Prostate gland (tissue), 2 donors: ENCODE measurements around the gene RUNDC3A.

Experiments
- CTCF ChIP-seq, 4 experiments: fragments of 200-600 bp in 2 of 4; fragments of 450-650 bp in 2 of 4; sonication (generic) in 2 of 4; IDR thresholded peaks; 1 replicate in 3 of 4; 2 replicates in 1 of 4; pipeline ENCODE4 v1.5.1; 2016 to 2019; ENCODE audit warnings: antibody characterized with exemption in 4 of 4, mild to moderate bottlenecking in 2 of 4, moderate library complexity in 2 of 4
- POLR2A ChIP-seq: fragments of 450-650 bp; IDR thresholded peaks from one replicate; pipeline ENCODE4 v1.6.1; 2016; ENCODE audit warnings: antibody characterized with exemption, mild to moderate bottlenecking

DNA sequence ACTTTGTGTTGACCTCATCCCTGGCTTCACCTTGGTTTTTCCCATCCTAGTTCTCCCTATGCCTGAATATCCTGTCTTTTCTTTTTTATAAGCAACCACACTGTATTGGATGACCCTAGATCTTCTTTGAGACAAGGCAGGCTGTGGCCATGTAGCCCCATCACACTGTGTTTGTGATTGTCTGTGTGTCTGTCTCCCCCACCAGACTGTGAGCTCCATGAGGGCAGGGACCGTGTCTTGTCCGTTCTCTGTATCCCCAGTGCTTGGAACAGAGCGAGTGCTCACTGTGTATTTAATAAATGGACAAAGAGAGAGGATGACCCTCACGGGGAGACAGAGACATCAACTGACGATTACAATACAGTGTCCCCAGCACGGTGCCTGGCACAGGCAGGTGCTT, 9.1 kb downstream of the RUNDC3A start:
- TF ChIP-seq CTCF (IDR thresholded peaks at IDR 0.05) (no peak), POLR2A (no peak)
